Nephron progenitor cell (in vitro differentiated cells): Measurements from ENCODE around the gene CNGB1.

ENCODE experiments used
- DNase-seq: peaks from one replicate; pipeline ENCODE4 v3.0.0; 2021
- H3K27ac Mint-ChIP-seq: 2 replicates; pipeline ENCODE4 v1.8.0; 2021; ENCODE audit warnings: mild to moderate bottlenecking, moderate library complexity, mixed read lengths
- H3K27me3 Mint-ChIP-seq: 2 replicates; pipeline ENCODE4 v1.8.0; 2021; ENCODE audit warnings: mild to moderate bottlenecking, low read depth, mixed read lengths; ENCODE audit not compliant: poor library complexity
- H3K36me3 Mint-ChIP-seq: 2 replicates; pipeline ENCODE4 v1.8.0; 2021; ENCODE audit warnings: low read depth, mixed read lengths
- H3K4me1 Mint-ChIP-seq: 2 replicates; pipeline ENCODE4 v1.8.0; 2021; ENCODE audit warnings: mixed read lengths
- H3K4me3 Mint-ChIP-seq: 2 replicates; pipeline ENCODE4 v1.8.0; 2021; ENCODE audit warnings: mild to moderate bottlenecking, moderate library complexity, mixed read lengths
- H3K9me3 Mint-ChIP-seq: 2 replicates; pipeline ENCODE4 v1.8.0; 2021; ENCODE audit warnings: mild to moderate bottlenecking, moderate library complexity, mixed read lengths
- TF ChIP-seq, protein P1 (sequence below): fragments of 200-600 bp; sonication (generic); IDR thresholded peaks from 2 replicates; pipeline ENCODE4 v1.5.0; 2021; ENCODE audit warnings: antibody characterized with exemption

The CNGB1 gene

DNA sequence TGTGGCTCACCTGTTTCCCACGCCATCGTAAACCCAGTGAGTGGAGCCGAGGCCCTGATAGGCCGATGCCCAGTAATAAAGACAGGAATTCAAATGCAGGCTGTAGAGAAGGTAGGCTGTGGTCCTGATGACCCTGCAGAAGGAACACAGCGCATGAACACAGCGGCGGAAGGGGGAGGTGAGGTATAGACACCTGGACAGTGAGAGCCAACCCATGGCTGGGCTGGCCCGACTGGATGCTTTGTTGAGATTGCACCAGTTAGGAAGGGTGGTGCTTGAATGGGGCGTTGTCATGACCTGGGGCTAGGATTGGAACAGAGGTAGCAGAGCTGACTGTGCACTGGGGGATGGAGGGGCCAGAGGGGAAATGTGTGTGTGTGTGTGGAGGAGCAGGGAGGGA, 59.2 kb downstream of the CNGB1 start:
- no peaks in the 10 kb centered on the region for H3K9me3 Mint-ChIP-seq
- no peak overlapping the region for H3K4me3 Mint-ChIP-seq
- no peak for DNase-seq
- H3K36me3 Mint-ChIP-seq, result no peaks in the 10 kb centered on the region
- TF ChIP-seq, protein P1, sequence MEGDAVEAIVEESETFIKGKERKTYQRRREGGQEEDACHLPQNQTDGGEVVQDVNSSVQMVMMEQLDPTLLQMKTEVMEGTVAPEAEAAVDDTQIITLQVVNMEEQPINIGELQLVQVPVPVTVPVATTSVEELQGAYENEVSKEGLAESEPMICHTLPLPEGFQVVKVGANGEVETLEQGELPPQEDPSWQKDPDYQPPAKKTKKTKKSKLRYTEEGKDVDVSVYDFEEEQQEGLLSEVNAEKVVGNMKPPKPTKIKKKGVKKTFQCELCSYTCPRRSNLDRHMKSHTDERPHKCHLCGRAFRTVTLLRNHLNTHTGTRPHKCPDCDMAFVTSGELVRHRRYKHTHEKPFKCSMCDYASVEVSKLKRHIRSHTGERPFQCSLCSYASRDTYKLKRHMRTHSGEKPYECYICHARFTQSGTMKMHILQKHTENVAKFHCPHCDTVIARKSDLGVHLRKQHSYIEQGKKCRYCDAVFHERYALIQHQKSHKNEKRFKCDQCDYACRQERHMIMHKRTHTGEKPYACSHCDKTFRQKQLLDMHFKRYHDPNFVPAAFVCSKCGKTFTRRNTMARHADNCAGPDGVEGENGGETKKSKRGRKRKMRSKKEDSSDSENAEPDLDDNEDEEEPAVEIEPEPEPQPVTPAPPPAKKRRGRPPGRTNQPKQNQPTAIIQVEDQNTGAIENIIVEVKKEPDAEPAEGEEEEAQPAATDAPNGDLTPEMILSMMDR, result no peak
- H3K27ac Mint-ChIP-seq, result no peak overlapping the region
- H3K27me3 Mint-ChIP-seq, result peaks cover 11% of the 10 kb centered on the region
- H3K4me1 Mint-ChIP-seq, result peaks cover 18% of the 10 kb centered on the region

DNA sequence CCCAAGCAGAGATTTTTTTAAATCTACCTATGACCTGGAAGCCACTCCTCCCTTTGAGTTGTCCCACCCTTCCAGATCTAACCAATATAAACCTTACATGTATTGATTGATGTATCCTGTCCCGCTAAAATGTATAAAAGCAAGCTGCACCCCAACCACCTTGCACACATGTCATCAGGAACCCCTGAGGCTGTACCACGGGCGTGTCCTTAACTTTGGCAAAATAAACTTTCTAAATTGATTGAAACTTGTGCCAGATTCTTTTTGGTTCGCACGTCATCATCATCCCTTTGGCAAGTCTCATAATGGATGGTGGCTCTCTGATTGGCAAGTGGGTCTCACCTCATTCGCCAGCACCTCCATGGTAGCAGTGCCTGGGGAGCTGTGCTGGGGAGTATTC, 60.2 kb downstream of the CNGB1 start:
- no peaks in the 10 kb centered on the region for H3K36me3 Mint-ChIP-seq
- no peak overlapping the region for H3K4me3 Mint-ChIP-seq
- H3K27ac Mint-ChIP-seq, result no peak overlapping the region
- TF ChIP-seq, protein P1, result no peak
- H3K4me1 Mint-ChIP-seq, result peaks cover 13% of the 10 kb centered on the region
- DNase-seq, result no peak
- H3K27me3 Mint-ChIP-seq, result peaks cover 20% of the 10 kb centered on the region
- H3K9me3 Mint-ChIP-seq, result no peaks in the 10 kb centered on the region

DNA sequence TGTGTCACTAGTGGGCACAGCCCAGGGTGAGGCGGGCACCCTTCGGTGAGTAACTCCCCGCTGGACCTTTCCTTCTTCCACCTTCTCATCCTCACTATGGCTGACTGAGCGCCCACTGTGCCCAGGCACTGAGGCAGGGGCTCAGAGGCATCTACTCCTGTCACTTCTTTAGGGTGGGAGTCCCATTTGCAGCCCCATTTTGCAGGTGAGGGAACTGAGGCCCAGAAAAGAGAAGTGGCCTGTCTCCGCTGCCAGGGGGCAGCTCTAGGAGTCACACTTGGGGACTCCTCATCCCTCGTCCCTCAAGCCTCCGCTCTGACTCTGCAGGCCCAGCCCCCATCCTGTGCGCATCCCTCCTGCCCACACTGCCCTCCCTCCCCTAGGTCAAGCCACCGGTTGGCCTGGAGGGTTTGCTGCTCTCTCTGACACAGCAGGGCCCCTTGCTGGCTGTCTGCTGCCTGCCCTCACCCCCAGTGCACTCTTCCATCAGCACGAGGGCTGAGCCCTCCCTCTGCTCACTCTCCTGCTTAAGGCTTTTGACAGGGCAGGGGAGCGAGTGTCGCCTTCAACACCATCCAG, 62.4 kb downstream of the CNGB1 start:
- Mint-ChIP-seq H3K36me3 (no peaks in the 10 kb centered on the region), H3K27me3 (peaks cover 40% of the 10 kb centered on the region), H3K4me3 (no peak overlapping the region), H3K4me1 (peaks cover 13% of the 10 kb centered on the region), H3K9me3 (no peaks in the 10 kb centered on the region), H3K27ac (no peak overlapping the region)
- DNase-seq, result no peak
- TF ChIP-seq, protein P1, result no peak

DNA sequence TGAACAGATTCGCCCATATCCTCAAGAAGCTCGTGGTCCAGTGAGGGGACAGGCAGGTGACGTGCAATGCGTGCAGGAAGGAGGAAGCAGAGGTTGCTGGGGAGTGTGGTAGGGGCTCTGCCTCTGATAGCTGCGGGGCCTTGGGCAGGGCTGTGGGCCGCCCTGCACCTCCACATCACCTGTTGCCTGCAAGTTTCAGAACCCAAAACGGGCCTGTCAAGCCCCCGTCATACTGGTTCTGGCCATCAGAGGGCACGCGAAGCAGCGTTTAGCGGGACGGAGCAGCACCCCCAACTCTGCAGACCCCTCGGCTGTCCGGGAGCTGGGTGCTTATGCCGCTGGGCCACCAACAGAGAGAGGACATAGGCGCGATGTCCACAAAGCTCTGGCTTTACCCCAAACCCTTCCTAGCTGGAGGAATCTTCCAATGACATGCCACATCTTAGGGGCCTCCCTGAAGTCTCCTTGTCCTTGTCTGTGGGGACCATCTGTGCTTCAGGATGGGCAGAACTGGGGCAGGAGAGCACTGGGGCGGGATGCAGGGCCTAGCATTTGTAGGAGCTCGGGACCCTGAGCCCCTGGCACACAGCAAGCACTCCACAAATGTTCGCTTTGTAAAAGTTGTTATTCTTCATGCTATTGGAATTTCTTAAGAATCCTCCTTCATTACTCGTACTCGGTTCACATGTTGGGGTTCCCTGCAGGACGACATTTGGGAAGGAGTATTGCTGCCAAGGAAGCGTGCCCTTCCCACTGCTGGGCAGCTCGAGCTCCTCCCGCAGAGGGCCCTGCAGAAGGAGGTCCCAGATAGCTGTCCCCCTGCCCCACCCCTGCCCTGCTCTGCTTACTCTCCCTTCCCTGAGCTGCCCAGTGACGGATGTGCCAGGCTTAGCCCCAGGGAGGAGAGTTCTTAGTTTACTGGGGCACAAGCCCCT, 64.3 kb downstream of the CNGB1 start:
- Mint-ChIP-seq H3K27me3 (peaks cover 51% of the 10 kb centered on the region), H3K27ac (no peak overlapping the region), H3K36me3 (no peaks in the 10 kb centered on the region), H3K4me3 (no peak overlapping the region), H3K9me3 (no peaks in the 10 kb centered on the region), H3K4me1 (peaks cover 2% of the 10 kb centered on the region)
- peak; percentile 56 for DNase-seq
- TF ChIP-seq, protein P1, result peak; percentile 36

DNA sequence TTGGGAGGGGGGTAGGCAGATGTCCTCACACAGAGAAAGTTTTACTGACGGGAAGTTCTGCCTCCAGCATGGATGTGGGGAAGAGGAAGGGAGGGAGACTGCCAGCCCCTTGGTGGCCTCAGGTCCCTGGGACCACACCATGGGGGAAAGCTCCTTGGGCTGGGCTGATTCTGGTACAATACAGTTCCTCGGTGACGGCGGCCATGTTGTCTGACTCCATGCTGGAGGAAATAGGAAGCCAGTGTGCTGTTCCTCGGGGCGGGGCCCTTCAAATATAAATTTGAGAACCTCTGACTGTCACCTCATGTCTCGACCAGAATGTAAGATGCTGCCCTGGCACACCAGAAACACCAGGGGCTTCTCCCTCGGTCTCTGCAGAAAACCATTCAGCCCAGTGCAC, 66.8 kb downstream of the CNGB1 start:
- TF ChIP-seq, protein P1, result no peak
- no peaks in the 10 kb centered on the region for H3K4me1 Mint-ChIP-seq
- H3K4me3 Mint-ChIP-seq, result no peak overlapping the region
- H3K27me3 Mint-ChIP-seq, result peaks cover 62% of the 10 kb centered on the region
- no peaks in the 10 kb centered on the region for H3K9me3 Mint-ChIP-seq
- no peak for DNase-seq
- H3K27ac Mint-ChIP-seq, result no peak overlapping the region
- no peaks in the 10 kb centered on the region for H3K36me3 Mint-ChIP-seq
